Bone marrow (tissue), 2 donors: ENCODE measurements around the gene AUTS2.

Source experiments
- DNase-seq, 2 donors: peaks; one replicate each; lab custom pipeline; 2025; lab: John Stamatoyannopoulos, UW

AUTS2 gene

DNA sequence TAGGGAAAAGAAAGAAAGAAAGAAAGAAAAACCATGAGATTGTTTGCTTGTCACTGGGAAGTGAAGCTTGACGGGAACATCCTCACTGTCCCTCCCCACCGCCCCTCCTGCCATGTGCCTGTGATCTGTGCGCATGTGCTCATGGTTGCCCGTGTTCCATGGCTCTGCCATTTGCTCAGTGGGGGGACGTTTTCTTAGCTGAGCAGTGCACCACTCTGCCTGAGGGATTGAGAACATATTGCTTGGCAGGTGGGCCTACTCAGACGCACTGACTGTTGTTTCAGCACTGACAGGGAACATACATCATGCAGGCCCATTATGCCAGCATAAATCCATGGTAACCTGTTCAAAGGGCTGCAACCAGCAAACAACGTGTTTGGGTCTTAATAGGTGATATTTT is 785.7 kb downstream of the AUTS2 start:
- no peak for DNase-seq

DNA sequence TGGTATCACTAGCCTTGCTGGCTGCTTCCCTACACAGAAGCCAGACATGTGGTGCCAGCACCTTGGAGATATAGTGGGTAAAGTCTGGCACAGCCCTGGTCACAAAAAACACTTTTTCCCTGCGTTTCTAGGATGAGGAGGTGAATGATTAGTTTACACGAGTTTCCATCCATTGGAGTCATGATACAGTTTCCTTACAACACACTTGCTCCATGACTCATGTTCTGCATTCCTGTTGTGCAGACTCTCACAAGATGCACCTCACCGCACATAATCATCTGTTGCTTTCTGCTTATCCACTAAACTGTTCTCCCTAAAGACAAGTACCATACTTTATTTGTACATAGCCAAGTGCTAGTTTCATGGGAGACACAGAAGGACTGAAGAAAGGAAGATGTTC is 786.6 kb downstream of the AUTS2 start:
- DNase-seq = no peak

DNA sequence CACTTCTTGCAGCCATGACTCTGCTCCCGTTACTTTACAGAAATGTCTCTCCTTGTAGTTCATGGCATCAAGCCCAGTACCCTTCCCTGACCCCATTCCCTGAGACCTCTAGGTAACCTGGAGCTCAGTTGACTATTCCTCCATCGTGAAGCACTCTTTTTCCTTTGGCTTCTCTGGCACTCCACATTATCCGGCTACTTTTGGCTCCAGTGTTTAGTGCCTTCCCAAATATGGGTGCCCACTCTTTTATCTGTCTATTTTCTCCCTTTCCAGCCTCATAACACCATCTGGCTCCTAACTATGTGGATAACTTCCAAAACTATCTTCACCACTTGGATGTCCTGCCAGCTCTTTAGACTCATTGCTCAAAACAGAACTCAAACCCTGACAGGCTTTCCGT is 788.9 kb downstream of the AUTS2 start:
- no peak for DNase-seq

DNA sequence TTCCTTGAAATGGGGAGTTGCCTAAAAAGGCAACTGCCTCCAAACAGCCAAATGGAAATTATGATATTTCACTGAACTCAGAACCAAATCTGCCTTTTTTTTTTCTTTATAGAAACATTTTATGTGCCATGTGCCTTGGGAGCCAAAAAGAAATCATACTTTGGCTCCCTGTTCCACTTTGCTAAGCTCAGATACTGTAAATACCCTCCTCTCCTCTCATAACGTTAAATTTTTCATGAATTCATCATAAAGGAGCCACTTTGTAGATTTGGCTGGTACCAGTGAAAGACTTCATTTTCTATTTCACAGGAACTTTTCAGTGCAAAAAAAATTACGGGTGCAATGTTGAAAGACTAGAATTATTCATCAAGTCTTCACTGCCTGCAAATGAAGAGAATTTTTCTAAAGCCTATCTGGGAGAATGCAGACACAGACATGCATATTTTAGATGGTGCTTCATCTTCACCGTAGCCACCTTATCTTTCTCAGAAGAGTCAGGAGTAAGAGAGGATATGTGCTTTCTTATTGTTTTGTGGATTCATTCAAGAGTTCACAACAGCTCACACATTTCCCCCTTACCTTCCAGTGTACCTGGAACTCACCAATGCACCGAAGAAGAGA is 791.4 kb downstream of the AUTS2 start:
- no peak for DNase-seq

DNA sequence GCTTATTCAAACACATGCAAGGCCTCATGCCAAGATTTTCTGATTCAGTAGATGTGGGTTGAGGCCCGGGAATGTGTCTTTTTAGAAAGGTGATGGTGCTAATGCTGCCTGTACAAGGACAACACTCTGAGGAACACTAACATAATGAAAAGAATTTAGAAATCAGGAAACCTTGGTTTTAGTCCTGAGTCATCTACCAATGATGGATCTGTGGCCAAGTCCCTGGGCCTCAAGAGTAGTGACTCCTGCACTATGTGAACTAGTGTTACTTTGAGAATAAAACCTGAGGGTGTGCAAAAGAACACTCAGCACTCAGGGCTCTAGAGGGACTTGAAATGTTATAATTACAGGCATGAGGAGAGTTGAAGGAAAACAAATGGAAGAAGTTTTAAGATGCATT is 792.0 kb downstream of the AUTS2 start:
- no peak for DNase-seq

DNA sequence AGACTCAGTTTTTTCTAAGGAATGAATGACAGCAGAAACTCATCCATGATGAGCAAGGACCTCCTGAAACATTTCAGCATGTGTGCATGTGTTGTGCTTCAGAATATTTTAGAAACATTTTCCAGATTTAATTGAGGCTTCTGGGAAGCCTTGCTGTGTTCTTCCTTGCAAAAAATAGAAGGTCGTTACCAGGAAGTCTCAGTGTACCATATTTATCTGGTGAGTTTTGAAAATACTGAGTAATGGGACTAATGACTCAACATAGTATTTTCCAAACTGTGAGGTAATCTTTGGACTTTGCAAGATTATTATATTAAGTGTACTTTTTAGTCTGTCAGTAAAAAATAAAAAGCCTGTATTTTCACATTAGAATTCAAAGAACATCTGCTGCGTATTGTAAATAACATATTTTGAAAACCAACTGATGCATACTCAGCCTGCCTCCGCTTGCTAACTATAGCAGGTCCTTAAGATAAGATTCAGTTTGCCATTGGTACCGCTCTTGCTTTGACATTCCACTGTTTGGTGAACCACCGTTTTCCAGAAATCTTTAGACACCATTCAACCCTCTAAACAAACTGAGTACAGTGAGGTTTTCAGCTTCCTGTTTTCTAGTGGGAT is 794.1 kb downstream of the AUTS2 start:
- no peak for DNase-seq

DNA sequence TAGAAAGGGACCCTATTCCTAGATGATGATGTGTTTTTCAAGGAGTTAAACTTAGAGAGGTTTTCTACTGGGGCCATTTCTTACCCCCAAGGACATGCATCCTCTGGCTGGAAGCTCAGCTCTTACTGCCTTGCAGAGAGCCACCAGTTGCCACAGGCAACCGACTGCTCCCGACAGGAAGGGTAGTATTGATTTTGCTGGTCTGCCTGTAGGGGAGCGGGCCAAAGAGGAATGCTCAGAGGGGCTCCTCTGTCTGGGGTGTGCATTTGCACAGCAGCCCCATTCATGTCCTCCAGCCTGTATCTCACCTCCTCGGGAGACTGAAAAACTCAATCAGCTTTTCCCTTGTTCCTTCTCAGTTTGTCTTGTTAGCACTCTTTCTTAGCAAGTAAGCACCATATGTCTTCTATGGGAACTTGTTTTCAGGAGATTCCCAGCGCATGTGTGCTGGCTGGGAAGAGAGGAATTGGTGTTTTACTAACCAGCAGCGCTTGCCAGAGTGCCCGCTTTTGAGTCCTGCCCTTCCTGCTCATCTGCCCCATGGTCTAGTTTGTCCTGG is 794.7 kb downstream of the AUTS2 start:
- no peak for DNase-seq

DNA sequence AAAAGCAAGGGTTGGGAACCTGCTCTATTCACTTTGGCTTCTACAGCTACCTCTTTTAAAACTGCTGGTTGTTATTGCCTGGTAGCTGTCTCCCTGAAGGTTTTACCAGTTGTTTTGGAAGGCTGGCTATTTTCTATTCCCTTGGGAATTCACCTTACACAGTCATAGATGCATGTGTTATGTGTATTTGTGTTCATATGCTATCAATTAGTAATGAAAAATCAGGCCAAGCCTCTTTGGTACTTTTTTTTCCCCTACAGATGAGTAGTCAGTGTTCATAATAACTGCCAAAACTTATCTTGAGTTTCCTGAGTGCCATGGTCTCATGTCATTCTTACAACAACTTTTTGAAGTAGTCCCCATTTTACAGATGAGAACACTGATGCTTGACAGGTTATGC is 795.7 kb downstream of the AUTS2 start:
- DNase-seq = no peak

GRCh38 chr7:70400829-70401380 is 802.6 kb downstream of the AUTS2 start:
- DNase-seq = no peak

- no peak for DNase-seq
These were observed 803.8 kb downstream of the AUTS2 start for GRCh38 chr7:70402069-70402468.

- no peak for DNase-seq
These were observed 807.0 kb downstream of the AUTS2 start for GRCh38 chr7:70405241-70405640.

GRCh38 chr7:70406186-70406949 is 808.1 kb downstream of the AUTS2 start:
- DNase-seq = no peak

DNA sequence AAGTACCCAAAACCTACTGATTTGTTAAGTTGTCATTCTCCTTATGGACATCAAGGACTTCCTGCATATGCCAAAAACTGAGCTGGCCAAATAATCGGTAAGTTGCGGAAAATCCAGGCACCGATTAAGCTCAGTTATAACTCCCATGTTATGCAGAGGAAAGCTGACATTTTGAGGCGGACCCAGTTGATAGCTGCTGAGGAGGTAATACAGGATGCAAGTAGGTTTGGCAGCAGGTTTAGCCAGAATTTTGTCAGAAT is 808.6 kb downstream of the AUTS2 start:
- DNase-seq = no peak

DNA sequence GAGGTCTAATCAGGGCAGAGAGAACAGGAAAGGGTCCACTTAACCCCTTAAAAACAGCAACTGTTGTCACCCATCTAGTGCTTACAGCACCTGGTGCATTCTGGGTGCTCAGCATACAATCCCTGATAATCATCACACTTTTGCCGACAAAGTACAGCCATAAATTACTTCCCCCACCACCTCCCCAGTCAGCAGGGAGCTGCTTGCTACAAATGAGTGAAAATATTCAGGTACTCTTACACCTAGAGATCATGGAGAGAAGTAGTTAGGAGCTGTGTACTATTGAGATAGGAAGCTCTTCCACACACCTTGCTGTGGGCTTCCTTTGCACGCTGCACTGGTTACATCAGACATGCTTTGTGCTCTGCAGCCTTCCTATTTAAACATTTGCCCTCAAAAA is 810.2 kb downstream of the AUTS2 start:
- DNase-seq = no peak

DNA sequence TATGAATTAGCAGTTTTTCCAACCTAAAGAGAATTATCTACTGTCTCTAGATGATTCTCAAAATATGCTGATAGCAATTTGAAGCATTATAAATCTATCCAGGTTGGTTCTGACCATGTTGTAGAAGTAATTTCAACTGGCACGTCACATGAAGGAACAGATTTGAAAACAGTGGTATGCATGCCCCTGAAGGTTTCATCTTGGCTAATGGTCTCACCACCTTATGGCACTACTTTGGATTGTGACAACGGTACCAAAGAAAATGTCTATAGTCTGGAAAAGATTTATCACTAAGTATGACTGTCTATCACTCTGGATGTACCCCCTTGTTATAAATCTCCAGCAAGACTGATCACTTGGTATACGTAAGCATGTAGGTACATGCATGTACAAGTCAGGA is 810.6 kb downstream of the AUTS2 start:
- DNase-seq = no peak

DNA sequence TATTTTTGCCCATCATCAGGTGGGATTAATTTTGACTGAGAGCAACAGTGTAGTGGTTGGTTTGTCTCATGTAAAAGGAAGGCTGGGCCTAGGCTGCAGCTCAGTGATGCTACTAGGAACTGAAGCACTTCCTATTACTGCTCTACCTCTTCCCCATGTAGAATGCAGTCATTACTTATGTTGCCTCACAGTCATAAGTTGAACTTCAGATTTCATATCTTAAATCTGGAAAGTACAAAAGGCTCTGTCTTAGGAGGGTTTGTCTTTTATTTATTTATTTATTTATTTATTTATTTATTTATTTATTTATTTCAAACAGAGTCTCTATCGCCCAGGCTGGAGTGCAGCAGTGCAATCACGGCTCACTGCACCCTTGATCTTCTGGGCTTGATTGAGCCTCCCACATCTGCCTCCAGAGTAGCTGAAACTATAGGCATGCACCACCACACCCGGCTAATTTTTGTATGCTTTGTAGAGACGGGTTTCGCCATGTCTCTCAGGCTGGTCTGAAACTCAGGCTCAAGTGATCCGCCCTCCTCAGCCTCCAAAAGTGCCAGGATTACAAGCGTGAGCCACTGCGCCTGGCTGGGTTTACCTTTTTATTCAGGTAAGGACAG is 812.0 kb downstream of the AUTS2 start:
- no peak for DNase-seq

GRCh38 chr7:70414368-70414767 is 816.1 kb downstream of the AUTS2 start:
- DNase-seq = no peak

DNA sequence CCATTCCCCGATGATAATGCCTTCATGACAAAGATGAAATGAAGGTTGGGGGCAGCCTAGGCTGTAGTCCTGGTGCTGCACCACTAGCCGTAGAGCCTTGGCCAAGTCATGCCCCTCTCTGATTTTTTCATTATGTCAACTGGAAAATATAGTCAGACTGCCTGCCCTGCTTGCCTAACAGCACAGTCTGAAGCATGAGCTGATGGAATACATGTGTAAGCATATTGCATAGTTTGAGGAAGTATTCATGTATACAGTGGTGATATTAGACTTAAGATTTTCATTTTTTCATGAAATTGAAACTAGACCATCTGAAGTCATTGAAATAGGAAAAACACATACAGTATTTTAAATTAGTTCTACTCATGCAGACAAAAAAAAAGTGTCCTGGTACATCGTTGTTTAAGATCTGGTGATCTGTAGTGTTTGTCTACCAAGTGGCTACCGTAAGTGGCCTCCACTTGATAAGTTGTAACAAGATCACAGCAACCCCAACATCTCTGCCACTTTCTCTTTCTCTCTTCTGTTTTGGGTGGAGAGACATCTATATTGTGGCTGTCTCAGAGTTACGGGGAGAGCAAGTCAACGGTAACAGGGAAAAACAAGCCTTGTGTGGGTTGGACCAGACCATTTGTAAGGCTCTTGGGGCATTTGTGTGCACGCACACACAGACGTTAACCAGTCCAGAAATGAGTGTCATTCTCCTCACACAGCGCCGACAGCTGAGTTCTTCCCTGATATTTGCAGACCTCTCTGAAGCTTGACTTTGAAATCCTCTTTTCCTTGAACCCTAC is 817.1 kb downstream of the AUTS2 start:
- DNase-seq = no peak

GRCh38 chr7:70416347-70416985 is 818.2 kb downstream of the AUTS2 start:
- DNase-seq = no peak

DNA sequence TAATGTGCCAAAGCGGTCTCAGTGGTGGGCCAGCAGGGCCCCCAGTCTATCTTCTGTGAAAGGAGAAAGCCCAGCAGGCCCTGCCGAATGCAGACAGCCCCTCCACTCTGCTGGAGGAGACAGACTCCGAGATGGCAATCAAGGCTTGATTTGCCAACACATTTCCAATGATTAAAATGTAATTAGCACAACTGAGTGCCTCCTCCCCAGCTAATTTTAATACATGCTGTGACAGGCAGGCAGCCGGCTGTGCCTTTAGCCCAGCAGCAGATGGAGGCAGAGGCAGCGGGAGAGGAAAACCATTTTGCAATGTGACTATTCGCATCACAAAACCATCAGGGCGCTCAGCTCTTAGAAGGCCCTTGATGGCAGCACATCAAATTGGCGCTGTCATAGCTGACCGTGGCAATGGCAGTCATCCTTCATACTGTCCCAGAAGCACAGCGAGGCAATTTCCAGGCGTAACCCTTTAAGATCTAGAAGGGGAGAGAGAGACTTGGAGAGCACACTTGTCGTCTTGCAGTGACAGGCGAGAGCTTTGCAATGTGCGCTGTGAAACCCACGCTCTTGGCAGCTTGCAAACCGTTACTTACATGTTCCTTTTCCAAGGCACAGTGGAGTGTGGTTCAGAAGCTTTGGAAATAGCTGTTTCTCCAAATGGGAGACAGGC is 818.8 kb downstream of the AUTS2 start:
- DNase-seq = no peak
